Mammary epithelial cell (primary cell): ENCODE measurements around the gene NUP62.

Experiments
- EZH2 ChIP-seq: IDR thresholded peaks from 2 replicates; pipeline ENCODE4 v1.6.1; 2012; ENCODE audit warnings: low read length, inconsistent platforms, borderline replicate concordance
- TF ChIP-seq, protein P1 (sequence below), 2 donors: IDR thresholded peaks in 1 of 2; conservative IDR thresholded peaks in 1 of 2; 2 replicates each; pipeline ENCODE4 v1.5.1; 2011 to 2012; ENCODE audit warnings: inconsistent platforms in 2 of 2, low read length in 2 of 2, mild to moderate bottlenecking in 2 of 2, control low read depth in 1 of 2, low read depth in 1 of 2; ENCODE audit not compliant: insufficient read depth in 1 of 2; ENCODE audit errors: extremely low read depth in 1 of 2

DNA sequence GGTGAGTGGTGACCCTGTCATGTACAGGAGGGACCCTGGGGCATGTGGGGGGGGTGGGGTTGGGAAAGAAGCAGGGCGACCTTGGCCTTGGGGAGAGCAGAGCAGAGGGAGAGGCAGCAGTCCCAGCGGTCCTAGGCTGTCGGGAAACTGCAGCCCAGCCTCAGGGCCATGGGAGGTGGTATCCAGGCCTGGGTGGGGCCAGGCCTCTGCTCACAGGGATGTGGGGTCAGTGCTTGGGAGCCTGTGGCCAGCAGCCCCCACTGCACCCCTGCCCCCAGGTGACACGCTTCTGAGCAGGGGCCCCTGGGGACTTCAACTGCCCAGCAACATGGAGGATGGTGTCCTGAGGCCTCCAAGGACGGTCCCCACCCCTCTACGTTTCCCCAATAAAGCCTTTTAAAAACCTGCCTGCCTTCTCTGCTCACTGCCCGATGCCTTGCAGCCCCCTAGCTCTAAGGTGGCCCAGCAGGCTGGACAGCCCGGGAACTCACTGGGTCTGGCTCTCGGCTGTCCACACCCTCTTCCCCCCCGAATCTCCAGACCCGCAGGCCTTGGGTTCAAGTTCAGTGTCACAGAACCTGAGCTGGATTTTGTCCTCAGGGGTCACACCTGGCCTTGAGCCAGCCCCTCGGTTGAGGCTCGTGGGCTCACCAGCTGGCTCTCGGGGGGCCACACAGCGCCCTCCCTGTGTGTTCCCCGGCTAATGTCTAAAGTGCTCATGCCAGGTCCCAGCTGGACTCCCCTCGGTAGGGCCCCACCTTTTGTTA lies 68.8 kb downstream of the NUP62 start:
- TF ChIP-seq, protein P1, sequence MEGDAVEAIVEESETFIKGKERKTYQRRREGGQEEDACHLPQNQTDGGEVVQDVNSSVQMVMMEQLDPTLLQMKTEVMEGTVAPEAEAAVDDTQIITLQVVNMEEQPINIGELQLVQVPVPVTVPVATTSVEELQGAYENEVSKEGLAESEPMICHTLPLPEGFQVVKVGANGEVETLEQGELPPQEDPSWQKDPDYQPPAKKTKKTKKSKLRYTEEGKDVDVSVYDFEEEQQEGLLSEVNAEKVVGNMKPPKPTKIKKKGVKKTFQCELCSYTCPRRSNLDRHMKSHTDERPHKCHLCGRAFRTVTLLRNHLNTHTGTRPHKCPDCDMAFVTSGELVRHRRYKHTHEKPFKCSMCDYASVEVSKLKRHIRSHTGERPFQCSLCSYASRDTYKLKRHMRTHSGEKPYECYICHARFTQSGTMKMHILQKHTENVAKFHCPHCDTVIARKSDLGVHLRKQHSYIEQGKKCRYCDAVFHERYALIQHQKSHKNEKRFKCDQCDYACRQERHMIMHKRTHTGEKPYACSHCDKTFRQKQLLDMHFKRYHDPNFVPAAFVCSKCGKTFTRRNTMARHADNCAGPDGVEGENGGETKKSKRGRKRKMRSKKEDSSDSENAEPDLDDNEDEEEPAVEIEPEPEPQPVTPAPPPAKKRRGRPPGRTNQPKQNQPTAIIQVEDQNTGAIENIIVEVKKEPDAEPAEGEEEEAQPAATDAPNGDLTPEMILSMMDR (conservative IDR thresholded peaks at IDR 0.05 in 1 of 2, IDR thresholded peaks at IDR 0.05 in 1 of 2; ENCODE audit: extremely low read depth in 1 of 2, insufficient read depth in 1 of 2, low read depth in 1 of 2, low read length in 2 of 2): no peak
- no peak for TF ChIP-seq EZH2
